Activated CD4-positive, alpha-beta T cell treated with anti-CD3 and anti-CD28 coated beads, Interleukin-2, amount 50 U/mL, for 1 hour (primary cell): ENCODE measurements around the gene CCNE1.

Experiments used
- DNase-seq: peaks from one replicate; pipeline ENCODE4 v3.0.0-alpha.2; 2020

The CCNE1 gene

DNA sequence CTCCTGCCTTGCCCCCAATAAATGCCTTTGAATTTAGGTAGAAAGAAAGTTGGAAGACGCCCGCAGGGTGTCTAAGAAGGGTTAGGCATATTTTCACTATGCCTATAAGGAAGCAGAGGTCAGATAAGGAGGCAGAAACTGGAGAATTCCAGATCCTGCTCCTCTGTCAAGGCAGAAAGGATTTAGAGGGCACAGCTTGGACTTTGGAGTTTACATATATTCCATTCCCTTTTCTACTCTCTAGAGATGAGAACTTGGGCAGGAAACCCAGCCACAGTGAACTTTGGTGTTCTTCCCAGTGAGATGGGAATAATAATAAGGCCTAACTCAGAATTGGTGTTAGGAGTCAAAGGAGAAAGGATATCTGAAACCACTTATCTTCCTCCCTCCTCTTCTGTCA lies 37.4 kb downstream of the CCNE1 start:
- DNase-seq: no peak

DNA sequence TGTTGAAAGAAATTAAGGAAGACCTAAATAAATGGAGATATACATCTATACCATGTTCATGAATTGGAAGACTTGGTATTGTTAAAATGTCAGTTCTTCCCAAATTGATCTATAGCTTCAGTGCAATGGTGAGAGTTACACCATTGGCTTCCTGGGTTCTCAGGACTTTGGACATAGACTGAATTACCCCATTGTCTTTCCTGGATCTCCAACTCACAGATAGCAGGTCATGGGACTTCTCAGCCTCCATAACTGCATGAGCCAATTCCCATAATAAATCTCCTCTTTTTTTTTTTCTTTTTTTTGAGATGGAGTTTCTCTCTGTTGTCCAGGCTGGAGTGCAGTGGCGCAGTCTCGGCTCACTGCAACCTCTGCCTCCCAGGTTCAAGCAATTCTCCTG lies 38.7 kb downstream of the CCNE1 start:
- DNase-seq: no peak

DNA sequence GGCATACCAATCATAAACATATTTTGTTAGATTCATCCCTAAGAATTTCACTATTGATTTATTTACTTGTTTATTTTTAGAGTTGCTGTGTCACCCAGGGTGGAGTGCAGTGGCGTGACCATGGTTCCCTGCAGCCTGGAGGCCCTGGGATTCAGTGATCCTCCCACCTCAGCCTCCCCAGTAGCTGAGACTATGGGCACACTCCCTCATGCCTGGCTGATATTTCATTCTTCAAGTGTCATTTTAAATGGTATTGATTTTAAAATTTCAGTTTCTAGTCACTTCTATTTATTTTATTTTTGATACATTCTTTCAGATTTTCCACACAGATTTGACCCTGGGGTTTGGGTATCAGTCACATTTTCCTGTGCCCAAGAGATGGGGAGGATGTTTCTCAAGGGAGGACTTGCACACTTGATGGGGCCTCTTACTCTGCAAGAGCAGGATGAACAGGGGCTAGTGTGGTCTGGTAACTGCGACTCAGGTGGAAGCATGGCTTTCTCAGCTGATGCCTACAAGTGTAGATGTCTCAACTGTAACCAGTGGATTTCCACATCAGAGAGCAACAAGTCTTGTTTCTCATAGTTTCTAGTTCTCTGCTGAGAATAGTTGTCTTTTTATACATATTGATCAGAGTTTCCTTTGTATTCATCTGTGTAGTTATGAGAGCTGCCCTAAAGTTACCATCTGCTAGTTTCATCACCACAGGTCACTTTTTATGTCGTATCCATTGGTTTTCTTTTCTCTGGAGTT lies 40.2 kb downstream of the CCNE1 start:
- DNase-seq: no peak

DNA sequence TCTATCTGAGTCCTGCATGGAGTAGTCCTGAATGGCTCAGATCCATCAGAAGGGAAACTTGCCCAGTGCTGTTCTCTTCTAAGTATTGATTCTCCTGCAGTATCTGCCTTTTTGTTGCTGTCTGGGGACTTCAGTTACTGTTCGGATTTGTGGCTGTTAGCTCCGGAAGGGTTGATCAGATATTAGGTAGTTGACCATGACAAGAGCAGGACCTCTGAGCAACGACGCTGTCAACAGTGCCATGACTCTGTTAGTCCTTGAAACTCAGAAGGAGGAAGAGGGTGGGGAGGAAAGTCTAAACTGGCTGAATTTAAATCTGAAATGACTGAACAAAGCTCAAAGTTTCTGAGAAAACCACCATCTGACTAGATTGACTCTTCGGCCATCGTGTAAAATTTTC lies 42.2 kb downstream of the CCNE1 start:
- no peak for DNase-seq

DNA sequence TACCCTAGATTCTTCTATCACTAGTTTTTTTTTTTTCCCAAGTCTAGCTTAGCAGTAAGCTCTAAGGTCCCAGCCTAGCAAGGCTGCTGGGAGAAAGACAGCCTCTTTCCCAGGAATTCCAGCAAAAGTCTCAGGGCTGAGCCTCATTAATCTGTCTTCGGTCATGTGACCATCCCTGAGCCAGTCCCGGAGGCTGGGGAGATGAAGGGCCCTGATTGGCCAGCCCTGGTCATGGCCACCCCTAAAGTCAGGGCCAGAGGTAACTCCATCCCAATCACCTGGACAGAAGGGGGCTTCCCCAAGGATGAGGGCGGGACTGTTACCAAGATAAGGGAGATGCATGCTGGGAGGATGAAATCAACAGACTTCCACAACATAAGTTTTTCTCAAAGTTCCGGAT lies 43.3 kb downstream of the CCNE1 start:
- no peak for DNase-seq

DNA sequence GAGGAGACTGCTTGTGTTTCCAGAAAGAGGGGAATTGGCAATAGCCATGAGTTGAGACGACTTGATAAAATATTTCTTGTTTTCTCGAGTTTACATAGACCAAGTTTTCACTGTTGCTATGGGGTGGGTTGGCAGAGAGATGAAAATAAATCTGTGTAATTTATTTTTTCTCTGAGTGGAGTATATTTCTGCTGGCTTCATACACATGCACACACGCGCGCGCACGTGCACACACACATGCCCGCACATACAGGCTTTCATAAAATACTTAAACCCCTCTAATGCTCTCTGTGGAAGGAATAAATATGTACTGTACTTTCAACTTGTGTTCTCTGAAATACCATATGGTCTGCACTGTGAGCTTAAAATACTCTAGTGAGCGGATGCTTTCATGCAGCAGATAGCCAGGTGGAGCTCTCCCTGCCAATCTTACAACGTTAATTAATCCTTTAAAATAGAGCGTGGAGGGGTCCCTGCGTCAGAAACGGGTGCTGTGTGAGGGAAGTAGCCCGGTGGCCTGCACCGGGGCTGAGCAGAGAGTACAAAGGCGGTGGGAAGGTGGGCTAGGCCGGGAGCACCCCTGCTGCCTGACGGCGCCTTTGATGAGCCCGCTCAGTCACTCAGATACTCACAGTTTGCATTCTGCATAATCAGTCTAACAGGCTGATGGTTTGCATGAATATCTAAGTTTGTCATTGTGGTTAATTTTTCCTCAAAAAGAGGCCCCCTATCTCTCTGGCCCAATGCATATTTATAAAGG lies 44.1 kb downstream of the CCNE1 start:
- no peak for DNase-seq

DNA sequence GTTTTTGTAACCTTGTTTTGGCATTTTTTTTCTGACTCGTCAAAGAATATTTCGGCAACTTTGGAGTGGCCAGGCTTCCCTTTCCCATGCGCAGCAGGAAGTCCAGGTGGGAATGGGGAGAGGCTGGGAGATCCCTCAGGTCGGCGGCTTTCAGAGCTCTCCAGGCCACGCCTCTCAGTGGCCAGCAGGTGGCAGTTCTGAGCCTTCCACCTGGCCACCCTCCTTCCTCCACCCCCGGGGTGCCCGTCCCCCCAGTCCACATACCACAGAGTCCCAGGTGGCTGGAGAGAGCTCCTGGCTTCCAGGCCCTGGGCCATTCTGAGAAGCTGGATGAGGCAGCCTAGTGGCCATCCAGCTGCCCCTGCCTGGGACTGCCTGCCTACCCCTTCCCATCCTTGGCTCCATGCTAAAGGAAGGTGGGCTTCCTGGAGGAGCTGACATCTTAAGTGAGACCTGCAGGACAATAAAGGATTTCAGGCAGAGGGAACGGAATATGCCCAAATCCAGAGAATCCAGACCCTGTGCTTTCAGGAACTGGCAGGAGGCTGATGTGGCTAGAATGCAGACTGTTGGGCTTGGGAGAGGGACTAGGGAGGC lies 46.3 kb downstream of the CCNE1 start:
- peak; percentile 34 for DNase-seq

DNA sequence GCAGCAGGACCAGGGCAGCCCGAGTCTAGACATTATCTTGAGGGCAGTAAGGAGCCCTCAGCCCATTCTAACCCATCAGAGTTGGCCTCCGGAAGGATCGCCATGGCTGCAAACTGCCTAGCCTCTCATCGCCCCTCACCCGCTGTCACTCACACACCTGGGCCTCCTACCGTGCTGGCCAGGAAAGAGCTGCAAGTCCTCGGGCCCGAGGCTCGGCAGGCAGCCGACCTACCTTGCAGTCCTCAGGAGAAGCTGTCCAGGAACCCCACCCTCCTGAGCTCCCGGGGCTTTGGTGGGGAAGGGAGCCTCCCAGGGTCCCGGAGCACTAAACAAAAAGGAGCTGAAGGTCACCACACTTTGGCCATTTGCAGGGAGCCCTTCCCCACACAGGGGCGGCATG lies 46.8 kb downstream of the CCNE1 start:
- DNase-seq: no peak

DNA sequence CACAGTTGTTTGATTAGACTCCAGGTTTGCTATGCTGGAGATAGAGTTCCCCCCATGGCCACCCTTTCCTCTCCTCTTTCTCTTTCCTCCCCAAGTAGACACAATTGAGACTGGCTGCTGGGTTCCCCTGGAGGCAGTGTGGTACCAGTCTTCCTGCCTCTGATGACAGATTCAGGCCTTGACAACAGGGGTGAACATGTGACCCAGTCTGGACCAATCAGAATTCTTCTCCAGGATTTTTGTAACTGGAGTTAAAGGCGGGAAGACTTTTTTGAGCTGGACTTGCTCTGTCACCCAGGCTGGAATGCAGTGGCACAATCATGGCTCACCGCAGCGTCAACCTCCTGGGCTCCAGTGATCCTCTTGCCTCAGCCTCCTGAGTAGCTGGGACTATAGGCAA lies 48.7 kb downstream of the CCNE1 start:
- no peak for DNase-seq

DNA sequence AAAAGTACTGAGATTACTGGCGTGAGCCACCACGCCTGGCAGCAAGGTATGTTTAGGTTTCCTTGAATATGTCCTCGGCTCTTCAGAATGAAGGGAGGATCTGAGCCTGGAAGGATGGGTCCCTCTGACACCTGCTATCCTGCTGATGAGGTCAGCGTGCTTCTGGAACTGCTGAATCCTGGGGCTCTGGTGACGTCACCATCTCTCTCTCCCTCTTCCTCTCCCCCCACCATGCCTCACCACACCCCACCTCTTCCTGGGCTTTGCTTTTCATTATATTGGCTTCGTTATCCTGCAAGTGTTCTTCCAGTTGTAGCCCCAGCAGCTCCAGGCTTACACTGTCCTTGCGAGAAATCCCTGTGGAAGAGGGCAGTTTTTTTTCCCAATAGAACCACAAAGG lies 49.8 kb downstream of the CCNE1 start:
- no peak for DNase-seq

DNA sequence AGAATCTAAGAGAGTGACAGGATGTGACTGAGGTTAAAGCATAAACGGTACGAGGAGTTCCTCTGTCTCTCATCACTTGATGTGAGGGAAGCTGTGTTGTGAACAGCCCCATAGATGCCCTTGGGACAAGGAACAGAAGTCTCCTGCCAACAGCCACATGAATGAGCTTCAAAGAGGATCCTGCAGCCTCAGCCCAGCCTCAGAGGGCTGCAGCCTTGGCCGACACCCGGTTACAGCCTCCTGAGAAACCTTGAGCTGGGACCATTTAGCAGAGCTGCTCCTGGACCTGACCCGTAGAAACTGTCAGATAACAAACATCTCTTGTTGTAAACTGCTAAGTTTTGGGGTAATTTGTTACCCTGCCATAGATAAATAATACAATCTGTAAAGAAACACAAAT lies 54.2 kb downstream of the CCNE1 start:
- DNase-seq: no peak

DNA sequence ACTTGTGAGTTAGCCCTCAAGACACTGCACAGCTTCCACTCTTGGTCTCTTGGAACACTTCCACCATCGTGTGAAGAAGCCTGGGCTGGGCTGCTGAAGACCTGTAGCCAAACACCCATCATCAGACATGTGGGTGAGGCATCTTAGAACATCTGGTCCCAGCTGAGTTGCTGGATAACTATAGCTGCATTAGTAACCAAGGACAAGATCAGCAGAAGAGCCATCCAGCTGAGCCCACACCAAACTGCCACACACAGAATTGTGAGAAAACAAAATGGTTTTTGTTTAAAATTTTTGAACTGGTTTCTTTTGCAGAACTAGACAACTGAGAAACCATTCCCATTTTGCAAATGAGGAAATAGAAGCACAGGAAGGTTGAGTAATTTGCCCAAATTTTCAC lies 56.2 kb downstream of the CCNE1 start:
- no peak for DNase-seq

DNA sequence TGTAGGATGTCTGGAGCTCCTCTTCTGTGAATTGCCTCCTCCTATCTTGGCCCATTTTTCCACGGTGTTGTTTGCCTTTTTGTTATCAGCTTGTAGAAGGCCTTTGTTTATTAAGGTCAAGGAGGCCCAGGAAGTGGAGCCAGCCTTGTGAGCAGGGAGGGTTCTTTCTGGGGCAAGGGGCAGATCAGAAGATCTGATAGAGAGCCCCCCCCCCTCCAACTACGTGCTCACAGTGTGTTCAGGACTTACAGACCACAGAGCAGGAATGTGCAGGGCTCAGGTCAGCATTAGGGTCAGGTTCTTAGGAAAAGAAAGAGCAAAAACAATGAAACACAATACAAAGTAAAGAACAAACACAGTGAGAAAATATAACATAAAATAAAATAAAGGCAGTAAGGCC lies 59.4 kb downstream of the CCNE1 start:
- DNase-seq: no peak

DNA sequence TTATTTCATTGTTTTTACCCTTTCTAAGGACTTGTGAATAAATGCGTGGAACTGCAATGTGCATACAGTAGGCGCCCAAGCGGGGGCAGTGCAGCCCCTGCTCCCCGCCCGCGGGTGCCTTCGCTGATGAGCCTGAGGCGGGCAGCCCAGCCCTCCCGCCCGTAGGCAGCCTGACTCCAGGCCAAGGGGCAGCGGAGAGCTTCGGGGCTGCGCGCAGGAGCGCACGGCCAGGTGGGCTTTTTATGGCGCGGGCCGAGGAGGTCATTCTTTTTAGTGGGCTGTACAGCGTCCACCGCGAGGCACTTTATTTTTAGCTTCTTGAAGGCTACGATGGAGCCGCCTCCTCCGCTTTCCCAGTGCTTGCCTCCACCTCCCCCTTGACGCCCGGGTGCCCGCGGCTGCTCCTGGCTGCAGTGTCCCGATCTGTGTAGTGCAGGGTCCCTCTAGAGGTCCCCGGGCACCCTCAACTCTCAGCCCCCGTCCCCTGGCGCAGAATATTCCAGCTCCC lies 60.5 kb downstream of the CCNE1 start:
- DNase-seq: no peak

DNA sequence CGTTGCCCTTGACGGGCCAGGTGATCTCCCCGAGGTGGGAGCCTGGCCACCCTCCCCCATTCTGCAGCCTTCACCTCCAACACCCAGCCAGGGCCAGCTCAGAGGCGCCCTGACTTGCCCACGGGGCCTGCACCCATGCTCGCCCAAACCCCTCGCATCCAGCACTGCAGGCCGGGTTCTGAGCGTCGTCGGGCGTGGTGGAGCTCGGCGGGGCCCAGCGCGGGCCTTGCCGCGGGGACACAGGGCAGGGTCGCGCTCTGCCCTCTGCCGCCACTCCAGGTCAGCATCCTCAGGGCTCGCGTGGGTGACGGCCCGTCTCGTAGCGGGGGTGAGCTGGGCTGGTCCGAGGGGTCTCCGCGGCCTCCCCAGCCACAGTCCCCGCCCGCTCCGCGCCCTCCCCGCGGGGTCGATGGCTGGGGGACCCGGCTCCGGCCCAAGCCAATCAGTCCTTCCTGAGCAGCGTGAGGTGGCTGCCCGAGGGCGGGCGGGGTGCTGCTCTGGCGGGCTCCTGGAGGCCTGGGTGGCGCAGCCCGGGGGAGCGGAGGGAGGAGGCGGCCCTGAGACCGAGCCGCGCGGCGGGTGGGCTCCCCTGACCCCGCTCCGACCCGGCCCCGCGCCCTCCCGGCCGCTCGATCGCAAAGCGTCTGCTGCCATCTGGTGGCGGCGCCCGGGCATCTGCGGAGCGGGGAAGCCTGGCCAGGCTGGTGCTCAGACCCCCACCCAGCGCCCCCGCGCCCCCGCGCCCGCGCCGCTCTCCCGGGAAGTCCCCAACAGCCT lies 61.4 kb downstream of the CCNE1 start:
- peak; percentile 68 for DNase-seq
